CD4-positive, alpha-beta T cell (primary cell): ENCODE data around the gene SKA3. TPM values are rescaled to one million over a fixed set of nuclear protein-coding genes. Genes with fewer than 3 reads are reported as not detected.

Experiments used
- ATAC-seq: fragments of 200-7000 bp; cut with Tn5 transposase; one replicate; pipeline ENCODE4 v1.10.0; 2022; ENCODE audit warnings: mild to moderate bottlenecking; ENCODE audit not compliant: poor library complexity
- CTCF ChIA-PET: fragments of 350-600 bp; sonication (Branson Sonifier 250); formaldehyde crosslinking; loops from one replicate; lab custom pipeline; 2021; ENCODE audit warnings: antibody characterized with exemption, inconsistent platforms; lab: Charles Lee
- POLR2A ChIA-PET: fragments of 350-600 bp; sonication (Branson Sonifier 250); formaldehyde crosslinking; loops from one replicate; lab custom pipeline; 2021; ENCODE audit warnings: antibody characterized with exemption, inconsistent platforms; lab: Charles Lee
- DNase-seq, 14 experiments: peaks; one replicate each; pipeline ENCODE4 v3.0.0-alpha.2; 2013 to 2020; ENCODE audit warnings: mixed read lengths in 2 of 14
- H3K27ac ChIP-seq, 2 donors: one replicate each; pipeline versions ENCODE4 v1.5.1 to v1.7.0; 2013; ENCODE audit warnings: low read length in 2 of 2, low read depth in 1 of 2, mild to moderate bottlenecking in 1 of 2
- H3K27me3 ChIP-seq, 2 experiments: 1 replicate in 1 of 2; 2 replicates in 1 of 2; pipeline versions ENCODE4 v1.6.1 to v1.7.0; 2013; ENCODE audit warnings: low read length in 2 of 2, control low read depth in 1 of 2, mild to moderate bottlenecking in 1 of 2, moderate library complexity in 1 of 2; ENCODE audit not compliant: insufficient read depth in 2 of 2, control insufficient read depth in 1 of 2
- H3K36me3 ChIP-seq: one replicate; pipeline ENCODE4 v1.6.1; 2013; ENCODE audit warnings: low read length, control low read depth; ENCODE audit not compliant: insufficient read depth
- H3K4me1 ChIP-seq: one replicate; pipeline ENCODE4 v1.6.1; 2013; ENCODE audit warnings: low read length, control low read depth; ENCODE audit not compliant: insufficient read depth
- H3K4me3 ChIP-seq: one replicate; pipeline ENCODE4 v1.5.1; 2013; ENCODE audit warnings: mild to moderate bottlenecking, low read length, moderate library complexity
- H3K9me3 ChIP-seq, 2 experiments: 1 replicate in 1 of 2; 2 replicates in 1 of 2; pipeline versions ENCODE4 v1.6.1 to v1.7.0; 2013; ENCODE audit warnings: low read length in 2 of 2, mild to moderate bottlenecking in 2 of 2, control low read depth in 1 of 2, moderate library complexity in 1 of 2; ENCODE audit not compliant: control insufficient read depth in 1 of 2, insufficient read depth in 1 of 2
- H3K27ac Mint-ChIP-seq: one replicate; pipeline ENCODE4 v1.8.0; 2020; ENCODE audit warnings: mixed read lengths
- H3K27me3 Mint-ChIP-seq: one replicate; pipeline ENCODE4 v1.8.0; 2021; ENCODE audit warnings: mixed read lengths
- H3K36me3 Mint-ChIP-seq: one replicate; pipeline ENCODE4 v1.8.0; 2021; ENCODE audit warnings: low read depth, mixed read lengths
- H3K4me1 Mint-ChIP-seq: one replicate; pipeline ENCODE4 v1.8.0; 2021; ENCODE audit warnings: low read depth, mixed read lengths
- H3K4me3 Mint-ChIP-seq: one replicate; pipeline ENCODE4 v1.8.0; 2020; ENCODE audit warnings: mild to moderate bottlenecking, mixed read lengths
- H3K9me3 Mint-ChIP-seq: one replicate; pipeline ENCODE4 v1.8.0; 2020; ENCODE audit warnings: mixed read lengths
- intact Hi-C, 2 experiments: fragments of 100-400 bp; cut with DNase I in 1 of 2; cut with micrococcal nuclease in 1 of 2; formaldehyde crosslinking; loops; one replicate each; pipeline versions ENCODE4 v1.15.1 to v1.9.0; 2023 to 2025; cut with DNase I, micrococcal nuclease
- total RNA-seq, 174 experiments: library from RNA in 2 of 174; stranded (reverse) in 2 of 174; gene quantifications; one replicate each; pipeline ENCODE4 v1.2.3 and lab custom pipeline; 2021 to 2026
- TF ChIP-seq, protein P1 (sequence below): fragments of 200-600 bp; IDR thresholded peaks from one replicate; pipeline ENCODE4 v1.8.0; 2022; ENCODE audit warnings: antibody characterized with exemption, mild to moderate bottlenecking

Gene SKA3
- total RNA-seq, 2 experiments from 2014 or later, result 0.30 TPM; not detected in 1

DNA sequence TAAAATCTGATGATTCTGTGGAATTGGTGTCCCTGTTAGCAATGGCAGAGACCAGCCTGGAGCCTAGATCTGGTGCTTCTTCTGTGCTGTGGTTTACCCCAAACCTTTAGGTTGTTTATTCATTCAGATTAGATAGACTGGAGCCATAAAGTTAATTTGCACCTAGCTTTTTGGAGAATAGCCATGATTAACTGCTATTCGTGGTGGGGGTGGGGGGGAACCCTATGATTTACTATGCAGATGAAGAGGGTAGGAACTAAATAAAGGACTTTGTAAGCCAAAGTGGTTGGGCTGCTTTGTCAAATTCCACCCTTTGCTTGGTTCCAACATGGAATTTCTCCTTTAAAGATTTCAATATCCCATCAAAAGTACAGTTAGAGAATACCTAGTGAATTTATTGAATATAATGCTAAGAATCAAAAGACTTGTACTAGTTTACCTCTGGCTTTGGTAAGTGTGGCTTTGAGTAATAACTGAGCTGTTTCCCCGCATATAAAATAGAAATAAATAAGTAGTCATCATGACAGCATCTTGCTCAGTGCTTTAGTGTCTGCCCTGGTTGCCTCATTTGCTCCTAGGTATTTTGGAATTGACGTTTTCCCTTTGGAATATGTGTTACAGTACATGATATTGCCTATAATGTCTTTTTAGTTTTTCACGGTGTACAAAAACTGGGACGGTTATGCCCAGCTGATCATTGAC, 27.6 kb downstream of the SKA3 start:
- Mint-ChIP-seq H3K4me1 (peaks cover 7% of the 10 kb centered on the region), H3K27ac (no peak overlapping the region), H3K27me3 (no peaks in the 10 kb centered on the region), H3K9me3 (no peaks in the 10 kb centered on the region), H3K4me3 (no peak overlapping the region), H3K36me3 (peaks cover 51% of the 10 kb centered on the region)
- DNase-seq (no peak), ATAC-seq (no peak)
- Histone ChIP-seq H3K36me3 (peaks cover 40% of the 10 kb centered on the region), H3K27me3 (no peaks in the 10 kb centered on the region), H3K4me1 (peaks cover 9% of the 10 kb centered on the region), H3K9me3 (no peaks in the 10 kb centered on the region), H3K27ac (no peak overlapping the region), H3K4me3 (no peak overlapping the region)
- ChIA-PET CTCF (no interaction called here), POLR2A (interaction anchor here (0.9 to 1.5 kb wide), 2 partner anchors 28 to 311 kb away, joined by 3 to 7 read pairs; partner anchors contain the start of genes MRPL57, SKA3 and ZDHHC20)
- intact Hi-C loops, result no loop called here
- TF ChIP-seq, protein P1, sequence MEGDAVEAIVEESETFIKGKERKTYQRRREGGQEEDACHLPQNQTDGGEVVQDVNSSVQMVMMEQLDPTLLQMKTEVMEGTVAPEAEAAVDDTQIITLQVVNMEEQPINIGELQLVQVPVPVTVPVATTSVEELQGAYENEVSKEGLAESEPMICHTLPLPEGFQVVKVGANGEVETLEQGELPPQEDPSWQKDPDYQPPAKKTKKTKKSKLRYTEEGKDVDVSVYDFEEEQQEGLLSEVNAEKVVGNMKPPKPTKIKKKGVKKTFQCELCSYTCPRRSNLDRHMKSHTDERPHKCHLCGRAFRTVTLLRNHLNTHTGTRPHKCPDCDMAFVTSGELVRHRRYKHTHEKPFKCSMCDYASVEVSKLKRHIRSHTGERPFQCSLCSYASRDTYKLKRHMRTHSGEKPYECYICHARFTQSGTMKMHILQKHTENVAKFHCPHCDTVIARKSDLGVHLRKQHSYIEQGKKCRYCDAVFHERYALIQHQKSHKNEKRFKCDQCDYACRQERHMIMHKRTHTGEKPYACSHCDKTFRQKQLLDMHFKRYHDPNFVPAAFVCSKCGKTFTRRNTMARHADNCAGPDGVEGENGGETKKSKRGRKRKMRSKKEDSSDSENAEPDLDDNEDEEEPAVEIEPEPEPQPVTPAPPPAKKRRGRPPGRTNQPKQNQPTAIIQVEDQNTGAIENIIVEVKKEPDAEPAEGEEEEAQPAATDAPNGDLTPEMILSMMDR, result no peak

DNA sequence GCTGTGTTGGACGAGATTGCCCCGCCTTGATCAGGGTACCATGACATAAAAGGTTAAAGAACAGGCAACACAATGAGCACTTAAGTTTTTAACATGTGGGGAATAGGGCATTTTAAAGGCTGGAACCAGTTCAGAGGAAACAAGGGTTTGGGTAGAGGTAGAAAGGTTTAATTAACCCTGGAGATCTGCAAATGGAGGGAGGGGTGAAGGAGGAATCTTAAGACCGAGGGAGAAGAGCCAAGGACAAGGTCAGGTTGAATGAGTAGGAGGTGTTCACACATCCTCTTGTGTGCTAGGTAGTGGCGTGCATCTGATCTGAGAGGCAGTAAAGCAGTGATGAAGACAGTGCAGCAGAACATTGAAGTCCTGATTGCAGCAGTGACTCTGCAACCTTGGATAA, 28.5 kb downstream of the SKA3 start:
- Mint-ChIP-seq H3K4me1 (peaks cover 15% of the 10 kb centered on the region), H3K36me3 (peaks cover 60% of the 10 kb centered on the region), H3K9me3 (no peaks in the 10 kb centered on the region), H3K27me3 (no peaks in the 10 kb centered on the region), H3K27ac (peak overlapping the region; percentile 25), H3K4me3 (no peak overlapping the region)
- DNase-seq, result no peak
- Histone ChIP-seq H3K36me3 (peaks cover 48% of the 10 kb centered on the region), H3K27me3 (no peaks in the 10 kb centered on the region), H3K9me3 (no peaks in the 10 kb centered on the region), H3K4me1 (peaks cover 10% of the 10 kb centered on the region), H3K27ac (no peak overlapping the region), H3K4me3 (no peak overlapping the region)
- TF ChIP-seq, protein P1, result no peak
- peak; percentile 34 for ATAC-seq
- intact Hi-C loops, result no loop called here
- POLR2A ChIA-PET, result no interaction called here
- CTCF ChIA-PET, result no interaction called here

DNA sequence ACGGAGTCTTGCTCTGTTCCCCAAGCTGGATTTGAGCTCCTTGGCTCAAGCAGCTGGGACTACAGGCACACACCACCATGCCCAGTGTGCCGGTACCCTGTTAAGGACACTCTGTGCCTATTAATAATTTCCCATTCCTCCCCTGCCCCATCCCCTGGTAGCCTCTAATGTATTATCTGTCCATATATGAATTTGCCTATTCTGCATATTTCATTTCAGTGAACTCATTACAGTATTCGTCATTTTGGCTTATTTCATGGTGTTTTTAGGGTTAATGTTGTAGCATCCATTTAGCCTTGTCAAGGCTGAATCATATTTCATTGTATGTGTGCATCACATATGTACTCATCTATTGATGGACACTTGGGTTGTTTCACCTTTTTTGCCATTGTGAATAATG, 33.6 kb downstream of the SKA3 start:
- H3K4me3 ChIP-seq, result no peak overlapping the region
- ATAC-seq (no peak), DNase-seq (no peak)
- H3K9me3 Mint-ChIP-seq, result no peaks in the 10 kb centered on the region
- H3K27ac Mint-ChIP-seq, result peak overlapping the region; percentile 77
- peak overlapping the region; percentile 92 for H3K4me3 Mint-ChIP-seq
- H3K27ac ChIP-seq, result no peak overlapping the region
- peaks cover 30% of the 10 kb centered on the region for H3K4me1 ChIP-seq
- H3K27me3 ChIP-seq, result peaks cover 0 to under 1% of the 10 kb centered on the region in 2 experiments
- CTCF ChIA-PET, result interaction anchor here (0.9 kb wide), 1 partner anchor 34 kb away, joined by 3 read pairs; the partner anchor contains the start of genes MRPL57 and SKA3
- peaks cover 4% of the 10 kb centered on the region for H3K27me3 Mint-ChIP-seq
- H3K36me3 ChIP-seq, result peaks cover 42% of the 10 kb centered on the region
- POLR2A ChIA-PET, result interaction anchor here (0.6 kb wide), 1 partner anchor 280 kb away, joined by 3 read pairs; no protein-coding TSS in a partner anchor
- peaks cover 43% of the 10 kb centered on the region for H3K4me1 Mint-ChIP-seq
- no peaks in the 10 kb centered on the region for H3K9me3 ChIP-seq
- TF ChIP-seq, protein P1, result no peak
- peaks cover 66% of the 10 kb centered on the region for H3K36me3 Mint-ChIP-seq
- intact Hi-C loops, result no loop called here
